Uterus (tissue), 2 donors: Measurements from ENCODE around the gene BCAN.

Source experiments
- POLR2A ChIP-seq, 2 donors: fragments of 450-650 bp; IDR thresholded peaks; one replicate each; pipeline ENCODE4 v1.6.1; 2016; ENCODE audit warnings: antibody characterized with exemption in 2 of 2, mild to moderate bottlenecking in 1 of 2, moderate library complexity in 1 of 2
- TF ChIP-seq, protein P1 (sequence below), 4 experiments: fragments of 200-600 bp in 2 of 4; fragments of 450-650 bp in 2 of 4; sonication (generic) in 2 of 4; IDR thresholded peaks; one replicate each; pipeline ENCODE4 v1.5.1; 2016 to 2019; ENCODE audit warnings: antibody characterized with exemption in 4 of 4, mild to moderate bottlenecking in 2 of 4, moderate library complexity in 1 of 4

DNA sequence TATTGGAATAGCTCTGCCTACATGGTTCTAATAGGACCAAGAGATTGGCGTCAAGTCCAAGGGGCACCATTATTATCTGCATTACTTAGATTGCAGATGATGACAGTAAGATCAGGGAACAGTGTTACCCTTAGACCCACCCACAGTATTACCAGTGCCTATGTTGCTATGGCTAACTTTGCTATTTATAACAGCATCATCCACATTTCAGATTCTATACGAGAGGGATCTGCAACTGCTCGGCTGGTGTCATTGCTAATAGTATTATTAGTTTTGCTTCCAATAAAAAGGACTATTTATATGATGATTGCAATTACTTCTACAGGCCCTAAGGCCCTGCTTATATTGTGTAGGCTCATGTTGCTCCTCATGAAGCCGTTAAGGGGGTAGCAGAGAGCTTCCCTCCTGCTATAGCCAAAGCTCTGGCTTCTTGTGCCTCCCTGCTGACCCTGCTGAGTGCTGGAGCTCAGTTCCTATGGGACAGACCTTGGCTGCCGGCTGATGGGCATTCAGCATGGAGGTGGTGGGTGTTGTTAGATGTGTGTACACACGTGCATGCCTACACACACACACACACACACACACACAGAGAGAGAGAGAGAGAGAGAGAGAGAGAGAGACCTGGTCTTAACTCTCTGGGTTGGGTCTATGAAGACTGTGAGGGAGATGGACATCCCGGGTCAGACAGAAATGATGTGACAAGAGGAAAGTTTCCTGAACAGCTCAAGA lies 1.3 kb downstream of the BCAN start:
- TF ChIP-seq POLR2A (IDR thresholded peaks at IDR 0.05): no peak
- TF ChIP-seq, protein P1, sequence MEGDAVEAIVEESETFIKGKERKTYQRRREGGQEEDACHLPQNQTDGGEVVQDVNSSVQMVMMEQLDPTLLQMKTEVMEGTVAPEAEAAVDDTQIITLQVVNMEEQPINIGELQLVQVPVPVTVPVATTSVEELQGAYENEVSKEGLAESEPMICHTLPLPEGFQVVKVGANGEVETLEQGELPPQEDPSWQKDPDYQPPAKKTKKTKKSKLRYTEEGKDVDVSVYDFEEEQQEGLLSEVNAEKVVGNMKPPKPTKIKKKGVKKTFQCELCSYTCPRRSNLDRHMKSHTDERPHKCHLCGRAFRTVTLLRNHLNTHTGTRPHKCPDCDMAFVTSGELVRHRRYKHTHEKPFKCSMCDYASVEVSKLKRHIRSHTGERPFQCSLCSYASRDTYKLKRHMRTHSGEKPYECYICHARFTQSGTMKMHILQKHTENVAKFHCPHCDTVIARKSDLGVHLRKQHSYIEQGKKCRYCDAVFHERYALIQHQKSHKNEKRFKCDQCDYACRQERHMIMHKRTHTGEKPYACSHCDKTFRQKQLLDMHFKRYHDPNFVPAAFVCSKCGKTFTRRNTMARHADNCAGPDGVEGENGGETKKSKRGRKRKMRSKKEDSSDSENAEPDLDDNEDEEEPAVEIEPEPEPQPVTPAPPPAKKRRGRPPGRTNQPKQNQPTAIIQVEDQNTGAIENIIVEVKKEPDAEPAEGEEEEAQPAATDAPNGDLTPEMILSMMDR (IDR thresholded peaks at IDR 0.05): no peak
